Type B pancreatic cell (in vitro differentiated cells): ENCODE results near the gene RHOU. TPM values are rescaled to one million over a fixed set of nuclear protein-coding genes. Genes with fewer than 3 reads are reported as not detected.
"Not testable (repeated sequence)": the region's sequence is repeated elsewhere in the genome, so short reads cannot be mapped to it uniquely, and the experiment has no call there.

Source experiments
- DNase-seq: peaks from one replicate; pipeline ENCODE4 v3.0.0; 2021; ENCODE audit warnings: mixed read lengths; ENCODE audit not compliant: unreplicated experiment; ENCODE audit errors: extremely low spot score
- H3K27ac Mint-ChIP-seq: 2 replicates; pipeline ENCODE4 v1.8.0; 2021; ENCODE audit warnings: mild to moderate bottlenecking, mixed read lengths
- H3K27me3 Mint-ChIP-seq: 2 replicates; pipeline ENCODE4 v1.8.0; 2021; ENCODE audit warnings: mixed read lengths
- H3K36me3 Mint-ChIP-seq: 2 replicates; pipeline ENCODE4 v1.8.0; 2021; ENCODE audit warnings: mixed read lengths
- H3K4me1 Mint-ChIP-seq: one replicate; pipeline ENCODE4 v1.8.0; 2021; ENCODE audit warnings: mixed read lengths; ENCODE audit not compliant: unreplicated experiment
- H3K4me3 Mint-ChIP-seq: 2 replicates; pipeline ENCODE4 v1.8.0; 2021; ENCODE audit warnings: mild to moderate bottlenecking, mixed read lengths
- H3K9me3 Mint-ChIP-seq: 2 replicates; pipeline ENCODE4 v1.8.0; 2021; ENCODE audit warnings: mixed read lengths
- total RNA-seq: library from RNA; stranded (reverse); gene quantifications from 2 replicates; pipeline ENCODE4 v1.2.1, GENCODE V29; 2021; ENCODE audit warnings: low replicate concordance
- TF ChIP-seq, protein P1 (sequence below): fragments of 200-600 bp; sonication (generic); conservative IDR thresholded peaks from 2 replicates; pipeline ENCODE4 v1.5.0; 2021; ENCODE audit warnings: antibody characterized with exemption, mild to moderate bottlenecking

The RHOU gene
- total RNA-seq, 1 donor from 2014 or later = 81.1 TPM

DNA sequence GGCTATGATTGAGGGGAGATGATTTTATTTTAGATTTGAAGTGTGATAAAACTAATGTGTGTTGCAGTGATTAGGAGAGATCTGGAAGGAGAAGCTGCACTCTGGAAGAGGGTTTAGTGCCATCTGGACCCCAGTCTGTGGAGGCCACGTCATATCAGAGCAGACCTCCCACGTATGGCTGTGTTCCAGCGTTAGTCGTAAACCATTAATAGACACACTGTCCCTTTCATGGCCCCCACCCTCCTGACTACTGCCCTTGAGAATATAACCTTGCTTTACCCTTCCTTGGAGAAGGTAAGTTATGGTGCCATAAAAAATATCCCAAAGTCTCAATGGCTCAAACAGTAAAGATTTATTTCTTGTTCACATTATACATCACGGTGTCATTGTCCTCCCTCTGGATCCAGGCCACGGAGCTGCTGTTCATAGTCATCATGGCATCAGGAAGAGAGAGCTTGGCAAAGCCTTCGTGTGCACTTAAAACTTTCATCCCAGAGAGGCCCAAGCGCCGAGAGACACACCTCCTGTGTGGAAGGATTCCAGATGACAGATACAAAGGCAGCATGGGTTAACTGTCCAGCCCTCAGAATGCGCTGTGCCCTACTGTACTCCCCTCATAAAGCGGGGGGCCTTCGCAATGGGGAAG lies 33.2 kb downstream of the RHOU start:
- TF ChIP-seq, protein P1, sequence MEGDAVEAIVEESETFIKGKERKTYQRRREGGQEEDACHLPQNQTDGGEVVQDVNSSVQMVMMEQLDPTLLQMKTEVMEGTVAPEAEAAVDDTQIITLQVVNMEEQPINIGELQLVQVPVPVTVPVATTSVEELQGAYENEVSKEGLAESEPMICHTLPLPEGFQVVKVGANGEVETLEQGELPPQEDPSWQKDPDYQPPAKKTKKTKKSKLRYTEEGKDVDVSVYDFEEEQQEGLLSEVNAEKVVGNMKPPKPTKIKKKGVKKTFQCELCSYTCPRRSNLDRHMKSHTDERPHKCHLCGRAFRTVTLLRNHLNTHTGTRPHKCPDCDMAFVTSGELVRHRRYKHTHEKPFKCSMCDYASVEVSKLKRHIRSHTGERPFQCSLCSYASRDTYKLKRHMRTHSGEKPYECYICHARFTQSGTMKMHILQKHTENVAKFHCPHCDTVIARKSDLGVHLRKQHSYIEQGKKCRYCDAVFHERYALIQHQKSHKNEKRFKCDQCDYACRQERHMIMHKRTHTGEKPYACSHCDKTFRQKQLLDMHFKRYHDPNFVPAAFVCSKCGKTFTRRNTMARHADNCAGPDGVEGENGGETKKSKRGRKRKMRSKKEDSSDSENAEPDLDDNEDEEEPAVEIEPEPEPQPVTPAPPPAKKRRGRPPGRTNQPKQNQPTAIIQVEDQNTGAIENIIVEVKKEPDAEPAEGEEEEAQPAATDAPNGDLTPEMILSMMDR = no peak
- peaks cover 29% of the 10 kb centered on the region for H3K4me1 Mint-ChIP-seq

DNA sequence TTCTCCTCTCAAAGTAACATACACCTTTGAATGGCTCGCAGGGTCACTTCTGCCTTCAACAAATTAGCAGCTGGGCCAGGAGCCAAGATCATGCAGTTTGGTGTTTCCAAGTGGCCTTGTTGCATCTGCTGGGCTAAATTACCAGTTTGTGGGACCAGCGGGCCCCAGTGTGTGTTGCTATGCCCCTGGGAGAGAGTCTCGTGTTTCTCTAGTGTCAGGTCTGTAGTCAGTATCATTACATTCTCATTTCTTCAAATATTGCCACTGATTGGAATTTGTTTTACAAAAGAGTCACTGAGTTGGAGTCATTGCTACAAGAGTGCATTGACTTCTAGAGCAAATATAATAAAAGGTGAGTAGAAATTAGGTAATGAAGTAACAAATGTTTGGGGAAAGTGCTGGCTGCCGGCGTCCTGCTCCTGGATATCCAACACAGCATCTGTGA lies 35.5 kb downstream of the RHOU start:
- TF ChIP-seq, protein P1 = no peak
- Mint-ChIP-seq H3K27ac (no peak overlapping the region), H3K4me3 (no peak overlapping the region), H3K9me3 (peaks cover 8% of the 10 kb centered on the region), H3K4me1 (peaks cover 36% of the 10 kb centered on the region), H3K36me3 (peaks cover 3% of the 10 kb centered on the region), H3K27me3 (no peaks in the 10 kb centered on the region)
- DNase-seq = no peak

More for the DNA sequence above, 33.2 kb downstream of the RHOU start:
- no peak overlapping the region for H3K4me3 Mint-ChIP-seq
- peaks cover 5% of the 10 kb centered on the region for H3K9me3 Mint-ChIP-seq
- H3K27ac Mint-ChIP-seq = no peak overlapping the region
- H3K36me3 Mint-ChIP-seq = peaks cover 3% of the 10 kb centered on the region
- no peak for DNase-seq
- H3K27me3 Mint-ChIP-seq = no peaks in the 10 kb centered on the region

DNA sequence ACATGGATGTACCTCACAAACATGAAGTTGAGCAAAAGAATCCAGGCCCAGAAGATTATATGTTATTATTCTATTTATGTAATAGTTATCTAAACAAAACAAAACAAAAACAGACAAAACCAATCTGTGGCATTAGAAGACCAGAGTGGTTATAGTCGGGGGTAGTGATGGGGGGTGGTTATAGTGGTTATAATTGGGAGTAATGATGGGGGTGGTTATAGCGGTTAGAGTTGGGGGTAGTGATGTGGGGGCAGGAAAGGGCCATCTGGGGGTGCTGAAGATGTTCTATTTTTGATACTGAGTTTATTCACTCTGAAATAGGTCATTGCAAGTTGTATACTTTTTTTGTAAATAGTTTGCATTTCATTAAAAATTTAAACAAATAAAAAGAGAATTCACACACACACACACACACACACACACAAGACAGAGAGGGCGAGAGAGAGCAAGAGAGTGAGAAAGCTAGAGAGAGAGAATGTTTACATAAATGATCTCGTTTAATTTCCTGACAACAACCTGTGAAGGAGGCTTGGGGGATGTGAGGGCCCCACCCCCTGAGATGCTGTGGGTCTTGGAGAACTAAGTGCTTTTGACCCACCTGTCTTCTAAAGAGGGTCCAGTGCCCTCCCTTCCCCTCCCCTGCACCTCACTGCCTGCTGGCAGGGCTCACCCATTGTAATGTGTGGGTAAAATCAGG lies 37.4 kb downstream of the RHOU start:
- DNase-seq = no peak
- Mint-ChIP-seq H3K4me3 (no peak overlapping the region), H3K9me3 (peaks cover 8% of the 10 kb centered on the region), H3K4me1 (peaks cover 34% of the 10 kb centered on the region), H3K27me3 (no peaks in the 10 kb centered on the region), H3K27ac (no peak overlapping the region), H3K36me3 (peaks cover 3% of the 10 kb centered on the region)
- TF ChIP-seq, protein P1 = no peak

DNA sequence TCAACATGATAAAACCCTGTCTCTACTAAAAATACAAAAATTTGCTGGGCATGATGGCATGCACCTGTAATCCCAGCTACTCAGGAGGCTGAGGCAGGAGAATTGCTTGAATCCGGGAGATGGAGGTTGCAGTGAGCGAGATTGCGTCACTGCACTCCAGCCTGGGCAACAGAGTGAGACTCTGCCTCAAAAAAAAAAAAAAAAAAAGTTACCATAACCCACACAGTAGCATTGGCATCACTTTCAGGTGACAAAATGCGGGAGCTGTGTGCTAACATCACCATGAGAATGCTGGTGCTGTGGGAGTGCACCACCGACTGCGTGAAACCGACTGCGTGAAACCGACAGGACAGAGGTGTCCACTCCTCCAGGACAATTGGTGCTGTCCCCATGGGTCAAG lies 40.7 kb downstream of the RHOU start:
- H3K4me1 Mint-ChIP-seq = peaks cover 23% of the 10 kb centered on the region
- H3K27me3 Mint-ChIP-seq, DNase-seq, H3K36me3 Mint-ChIP-seq, H3K9me3 Mint-ChIP-seq, H3K4me3 Mint-ChIP-seq, H3K27ac Mint-ChIP-seq: not testable (repeated sequence)

DNA sequence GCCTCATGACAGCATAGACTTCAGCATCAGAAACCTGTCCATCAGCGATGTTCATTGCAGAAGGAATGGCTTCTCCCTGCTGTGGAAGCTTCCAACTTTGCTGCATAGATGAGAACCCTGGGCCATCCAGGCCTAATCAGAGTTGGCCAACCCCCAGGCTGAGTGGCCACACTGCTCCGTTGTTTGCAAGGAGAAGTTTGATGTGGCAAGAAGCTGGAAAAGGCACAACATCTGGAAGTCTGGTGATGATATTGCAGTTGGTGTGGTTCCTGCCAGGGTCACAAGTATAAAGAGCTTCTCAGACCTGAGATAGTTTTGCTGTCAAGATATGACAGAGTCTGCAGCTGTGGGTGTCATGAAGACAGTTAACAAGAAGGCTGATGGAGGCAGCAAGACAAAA lies 41.2 kb downstream of the RHOU start:
- no peaks in the 10 kb centered on the region for H3K27me3 Mint-ChIP-seq
- peaks cover 20% of the 10 kb centered on the region for H3K4me1 Mint-ChIP-seq
- peaks cover 8% of the 10 kb centered on the region for H3K9me3 Mint-ChIP-seq
- H3K36me3 Mint-ChIP-seq = peaks cover 3% of the 10 kb centered on the region
- H3K27ac Mint-ChIP-seq = no peak overlapping the region
- no peak for DNase-seq
- TF ChIP-seq, protein P1 = no peak
- no peak overlapping the region for H3K4me3 Mint-ChIP-seq

DNA sequence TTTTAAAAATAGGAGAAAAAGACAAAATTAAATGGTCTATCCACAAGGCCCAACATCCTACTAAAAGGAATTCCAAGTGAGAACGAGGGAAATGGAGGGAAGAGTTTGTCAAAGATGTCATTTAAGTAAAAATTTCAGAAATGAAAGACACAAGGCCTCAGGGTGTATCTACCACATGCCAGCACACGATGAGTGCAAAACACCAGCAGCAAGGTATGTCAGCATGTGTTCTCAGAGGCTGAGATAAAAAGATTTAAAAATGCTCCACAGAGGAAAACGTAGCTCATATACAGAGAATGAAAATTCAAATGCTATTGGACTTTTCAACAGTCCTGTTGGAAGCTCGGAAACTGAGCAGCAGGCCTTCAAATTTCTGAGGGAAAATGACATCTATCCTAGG lies 42.0 kb downstream of the RHOU start:
- Mint-ChIP-seq H3K27ac (no peak overlapping the region), H3K9me3 (peaks cover 4% of the 10 kb centered on the region), H3K36me3 (no peaks in the 10 kb centered on the region), H3K27me3 (no peaks in the 10 kb centered on the region), H3K4me3 (no peak overlapping the region), H3K4me1 (peaks cover 14% of the 10 kb centered on the region)
- DNase-seq = no peak
- TF ChIP-seq, protein P1 = no peak
